ENCODE data around the gene LRP2BP. TPM values are rescaled to one million over a fixed set of nuclear protein-coding genes. Genes with fewer than 3 reads are reported as not detected.

LRP2BP gene
- total RNA-seq, 1 experiment from 2014 or later = 0.33 TPM

DNA sequence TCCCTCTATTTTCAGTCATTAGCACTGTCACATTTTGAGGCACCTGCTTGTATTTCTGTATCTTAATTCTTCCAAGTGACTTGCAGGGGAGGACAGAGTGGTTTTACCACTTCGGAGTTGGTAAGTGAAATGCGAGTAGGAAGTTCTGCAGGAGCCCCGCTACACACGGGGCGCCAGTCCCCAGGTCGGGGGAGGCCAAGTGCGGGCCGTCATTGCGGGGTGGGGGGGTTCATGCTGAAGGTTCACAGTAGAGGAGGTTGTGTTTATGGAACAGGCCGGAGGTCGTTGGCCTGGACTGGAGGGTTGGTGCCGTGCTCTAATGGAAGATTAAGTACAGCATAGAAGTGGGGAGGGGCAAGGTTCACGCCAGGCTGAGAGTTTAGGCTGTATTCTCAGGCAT is 44.0 kb downstream of the LRP2BP start:
- no peaks in the 10 kb centered on the region for H3K4me1 ChIP-seq (ENCODE audit: control insufficient read depth, insufficient read depth, low read length)
- H3K27ac ChIP-seq (ENCODE audit: low read length) = no peak overlapping the region
- no peaks in the 10 kb centered on the region for H3K9me3 ChIP-seq (ENCODE audit: control insufficient read depth, insufficient read depth, low read depth, low read length)
- no peaks in the 10 kb centered on the region; the same call in 1 of the 2 replicates for H3K36me3 ChIP-seq (ENCODE audit: control insufficient read depth, insufficient read depth, low read length)
- ChIA-PET POLR2A (no interaction called here), CTCF (no interaction called here)
- in situ Hi-C loops (cut with HindIII; ENCODE audit: low pct_unique_long_range_greater_than_20kb, low sequenced_read_pairs) (no loop called here), intact Hi-C loops (cut with micrococcal nuclease; ENCODE audit: unreplicated experiment) (no loop called here)
- DNase-seq (ENCODE audit: low read depth, low spot score) (no peak), ATAC-seq (no peak)
- BruUV-seq (replicated peaks) = no TSS peak
- no peak overlapping the region for H3K4me3 ChIP-seq (ENCODE audit: low read depth in 2 of 2, low read length in 2 of 2)
- TF ChIP-seq, protein P1, sequence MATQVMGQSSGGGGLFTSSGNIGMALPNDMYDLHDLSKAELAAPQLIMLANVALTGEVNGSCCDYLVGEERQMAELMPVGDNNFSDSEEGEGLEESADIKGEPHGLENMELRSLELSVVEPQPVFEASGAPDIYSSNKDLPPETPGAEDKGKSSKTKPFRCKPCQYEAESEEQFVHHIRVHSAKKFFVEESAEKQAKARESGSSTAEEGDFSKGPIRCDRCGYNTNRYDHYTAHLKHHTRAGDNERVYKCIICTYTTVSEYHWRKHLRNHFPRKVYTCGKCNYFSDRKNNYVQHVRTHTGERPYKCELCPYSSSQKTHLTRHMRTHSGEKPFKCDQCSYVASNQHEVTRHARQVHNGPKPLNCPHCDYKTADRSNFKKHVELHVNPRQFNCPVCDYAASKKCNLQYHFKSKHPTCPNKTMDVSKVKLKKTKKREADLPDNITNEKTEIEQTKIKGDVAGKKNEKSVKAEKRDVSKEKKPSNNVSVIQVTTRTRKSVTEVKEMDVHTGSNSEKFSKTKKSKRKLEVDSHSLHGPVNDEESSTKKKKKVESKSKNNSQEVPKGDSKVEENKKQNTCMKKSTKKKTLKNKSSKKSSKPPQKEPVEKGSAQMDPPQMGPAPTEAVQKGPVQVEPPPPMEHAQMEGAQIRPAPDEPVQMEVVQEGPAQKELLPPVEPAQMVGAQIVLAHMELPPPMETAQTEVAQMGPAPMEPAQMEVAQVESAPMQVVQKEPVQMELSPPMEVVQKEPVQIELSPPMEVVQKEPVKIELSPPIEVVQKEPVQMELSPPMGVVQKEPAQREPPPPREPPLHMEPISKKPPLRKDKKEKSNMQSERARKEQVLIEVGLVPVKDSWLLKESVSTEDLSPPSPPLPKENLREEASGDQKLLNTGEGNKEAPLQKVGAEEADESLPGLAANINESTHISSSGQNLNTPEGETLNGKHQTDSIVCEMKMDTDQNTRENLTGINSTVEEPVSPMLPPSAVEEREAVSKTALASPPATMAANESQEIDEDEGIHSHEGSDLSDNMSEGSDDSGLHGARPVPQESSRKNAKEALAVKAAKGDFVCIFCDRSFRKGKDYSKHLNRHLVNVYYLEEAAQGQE (IDR thresholded peaks at IDR 0.05; ENCODE audit: insufficient read depth in 1 of 2, low read depth in 2 of 2, low read length in 1 of 2) = no peak
- TF ChIP-seq, protein P2, sequence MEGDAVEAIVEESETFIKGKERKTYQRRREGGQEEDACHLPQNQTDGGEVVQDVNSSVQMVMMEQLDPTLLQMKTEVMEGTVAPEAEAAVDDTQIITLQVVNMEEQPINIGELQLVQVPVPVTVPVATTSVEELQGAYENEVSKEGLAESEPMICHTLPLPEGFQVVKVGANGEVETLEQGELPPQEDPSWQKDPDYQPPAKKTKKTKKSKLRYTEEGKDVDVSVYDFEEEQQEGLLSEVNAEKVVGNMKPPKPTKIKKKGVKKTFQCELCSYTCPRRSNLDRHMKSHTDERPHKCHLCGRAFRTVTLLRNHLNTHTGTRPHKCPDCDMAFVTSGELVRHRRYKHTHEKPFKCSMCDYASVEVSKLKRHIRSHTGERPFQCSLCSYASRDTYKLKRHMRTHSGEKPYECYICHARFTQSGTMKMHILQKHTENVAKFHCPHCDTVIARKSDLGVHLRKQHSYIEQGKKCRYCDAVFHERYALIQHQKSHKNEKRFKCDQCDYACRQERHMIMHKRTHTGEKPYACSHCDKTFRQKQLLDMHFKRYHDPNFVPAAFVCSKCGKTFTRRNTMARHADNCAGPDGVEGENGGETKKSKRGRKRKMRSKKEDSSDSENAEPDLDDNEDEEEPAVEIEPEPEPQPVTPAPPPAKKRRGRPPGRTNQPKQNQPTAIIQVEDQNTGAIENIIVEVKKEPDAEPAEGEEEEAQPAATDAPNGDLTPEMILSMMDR (IDR thresholded peaks at IDR 0.05) = no peak
- TF ChIP-seq SIN3A (IDR thresholded peaks at IDR 0.05; ENCODE audit: borderline replicate concordance, insufficient read depth, low read depth, low read length) (no peak), POLR2AphosphoS5 (IDR thresholded peaks at IDR 0.05; ENCODE audit: low read depth, low read length) (no peak), TCF7L2 (IDR thresholded peaks at IDR 0.05; ENCODE audit: low read depth, low read length) (no peak)
- no peaks in the 10 kb centered on the region for H3K27me3 ChIP-seq (ENCODE audit: control insufficient read depth, insufficient read depth, low read length)

DNA sequence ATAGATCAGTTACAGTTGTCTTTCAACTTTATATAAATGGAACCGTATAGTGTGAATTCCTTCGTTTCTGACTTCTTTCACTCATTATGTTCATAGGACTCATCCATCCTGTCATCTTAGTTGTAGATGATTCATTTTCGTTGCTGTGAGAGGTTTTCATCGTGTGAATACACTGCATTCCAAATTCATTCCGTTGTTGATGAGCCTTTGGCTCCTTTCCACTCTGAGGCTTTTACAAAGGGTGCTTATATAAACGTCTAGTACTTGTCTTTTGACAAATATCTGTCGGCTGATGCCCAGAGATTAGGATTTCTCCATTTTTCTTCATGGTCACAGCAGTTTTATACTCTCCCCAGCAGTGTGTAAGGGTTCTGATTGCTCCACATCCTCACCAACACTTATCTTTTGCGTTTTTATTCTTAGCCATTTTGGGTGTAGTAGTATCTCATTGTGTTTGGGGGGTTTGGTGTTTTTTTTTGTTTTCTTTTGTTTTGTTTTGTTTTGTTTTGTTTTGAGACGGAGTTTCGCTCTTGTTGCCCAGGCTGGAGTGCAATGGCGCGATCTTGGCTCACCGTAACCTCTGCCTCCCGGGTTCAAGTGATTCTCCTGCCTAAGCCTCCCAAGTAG is 48.6 kb downstream of the LRP2BP start:
- Histone ChIP-seq H3K9me3 (ENCODE audit: control insufficient read depth, insufficient read depth, low read depth, low read length) (no peaks in the 10 kb centered on the region), H3K4me3 (ENCODE audit: low read depth in 2 of 2, low read length in 2 of 2) (no peak overlapping the region), H3K27ac (ENCODE audit: low read length) (no peak overlapping the region), H3K27me3 (ENCODE audit: control insufficient read depth, insufficient read depth, low read length) (no peaks in the 10 kb centered on the region), H3K4me1 (ENCODE audit: control insufficient read depth, insufficient read depth, low read length) (no peaks in the 10 kb centered on the region), H3K36me3 (ENCODE audit: control insufficient read depth, insufficient read depth, low read length) (no peaks in the 10 kb centered on the region; the same call in 1 of the 2 replicates)
- TF ChIP-seq, protein P2 (IDR thresholded peaks at IDR 0.05) = no peak
- TF ChIP-seq, protein P1 (IDR thresholded peaks at IDR 0.05; ENCODE audit: insufficient read depth in 1 of 2, low read depth in 2 of 2, low read length in 1 of 2) = no peak
- TF ChIP-seq TCF7L2 (IDR thresholded peaks at IDR 0.05; ENCODE audit: low read depth, low read length) (no peak), SIN3A (IDR thresholded peaks at IDR 0.05; ENCODE audit: borderline replicate concordance, insufficient read depth, low read depth, low read length) (no peak), POLR2AphosphoS5 (IDR thresholded peaks at IDR 0.05; ENCODE audit: low read depth, low read length) (no peak)
- intact Hi-C loops (cut with micrococcal nuclease; ENCODE audit: unreplicated experiment) (no loop called here), in situ Hi-C loops (cut with HindIII; ENCODE audit: low pct_unique_long_range_greater_than_20kb, low sequenced_read_pairs) (no loop called here)
- CTCF ChIA-PET = no interaction called here
- BruUV-seq (replicated peaks) = no TSS peak
- DNase-seq (ENCODE audit: low read depth, low spot score) (no peak), ATAC-seq (no peak)
- POLR2A ChIA-PET = no interaction called here

Data from Panc1 (cell line).